Medulla oblongata (tissue), 1 donor: ENCODE results near the gene OGDH.

Experiments used
- DNase-seq: peaks from one replicate; pipeline ENCODE4 v3.0.0-alpha.2; 2015; ENCODE audit errors: extremely low spot score

The OGDH gene

DNA sequence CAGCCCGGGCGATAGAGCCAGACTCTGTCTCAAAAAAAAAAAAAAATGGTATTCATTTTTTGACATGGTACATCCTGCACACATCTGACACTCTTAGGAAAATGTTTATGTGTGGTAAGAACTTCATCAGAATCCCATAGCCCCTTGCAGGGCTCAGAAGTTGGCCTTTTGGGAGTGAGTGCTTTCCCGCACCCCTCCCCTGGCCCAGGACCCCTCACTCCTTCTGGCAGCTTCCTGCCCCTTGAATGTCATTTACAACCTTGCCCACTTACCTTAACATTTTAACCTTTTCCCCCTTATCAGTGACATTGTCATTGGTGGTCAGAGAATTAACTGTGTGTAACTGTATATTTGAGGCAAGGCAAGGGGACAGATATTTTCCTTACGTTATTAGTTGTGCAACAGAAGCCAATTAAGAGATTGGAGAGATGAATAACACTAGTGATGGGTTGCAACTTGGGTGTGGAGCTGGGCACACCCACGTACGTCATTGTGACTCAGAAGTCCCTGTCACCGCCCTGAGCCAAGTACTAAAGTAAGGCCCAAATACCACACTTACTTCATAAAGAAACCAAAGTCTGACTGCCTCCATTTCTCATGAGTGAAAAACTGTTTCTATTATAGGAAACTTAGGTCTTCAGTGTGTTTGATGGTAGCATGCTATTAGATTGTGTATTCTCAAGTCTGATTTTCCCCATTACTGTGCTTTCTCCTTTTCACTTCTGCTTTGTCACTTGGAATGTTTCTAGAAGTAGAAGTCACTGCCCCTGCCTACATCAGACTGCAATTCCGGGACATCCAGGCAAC lies 31.6 kb downstream of the OGDH start:
- peak; percentile 67 for DNase-seq

DNA sequence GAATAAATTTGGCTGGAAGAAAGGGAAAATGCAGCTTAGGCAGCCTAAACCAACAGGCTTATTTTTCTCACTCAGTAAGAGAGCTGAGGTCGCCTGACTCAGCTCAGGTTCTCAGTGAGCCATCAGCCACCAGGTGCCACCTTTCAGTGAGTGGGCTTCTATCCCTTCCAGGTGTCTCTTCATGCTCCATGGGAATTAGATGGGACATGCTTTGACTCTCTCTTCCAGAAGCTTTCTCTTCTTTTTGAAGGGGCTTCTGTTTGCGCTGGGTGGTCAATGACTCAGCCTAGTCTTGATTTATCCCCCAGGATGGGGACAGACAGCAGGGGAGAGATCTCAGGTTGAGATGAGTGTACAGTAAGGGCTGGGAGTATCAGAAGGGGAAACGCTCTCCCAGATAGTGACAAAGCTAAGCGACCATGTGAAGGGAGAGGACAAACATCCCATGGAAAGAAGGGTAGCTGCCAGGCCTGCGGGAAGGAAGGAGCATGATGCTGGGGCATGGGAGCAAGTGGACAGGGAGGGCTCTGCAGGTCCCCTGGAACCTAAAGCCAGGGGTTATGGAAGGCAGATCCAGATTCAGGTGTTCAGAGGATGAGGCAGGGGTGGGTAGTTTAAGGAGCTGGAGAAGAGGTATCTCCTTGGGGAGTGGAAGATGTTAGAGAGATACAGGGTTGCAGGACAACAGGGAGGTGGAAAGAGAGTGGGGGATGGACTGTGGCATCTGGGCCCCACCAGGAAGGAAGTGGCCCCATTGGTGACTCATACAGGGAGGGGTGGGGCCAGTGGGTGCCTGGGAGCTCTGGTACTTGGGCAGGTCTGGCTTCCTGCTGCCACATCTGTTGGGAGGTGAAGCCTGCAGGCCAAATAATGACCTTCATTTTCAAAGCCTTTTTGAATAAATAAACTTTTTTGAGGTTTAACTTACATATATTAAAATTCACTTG lies 32.5 kb downstream of the OGDH start:
- DNase-seq: peak; percentile 32

DNA sequence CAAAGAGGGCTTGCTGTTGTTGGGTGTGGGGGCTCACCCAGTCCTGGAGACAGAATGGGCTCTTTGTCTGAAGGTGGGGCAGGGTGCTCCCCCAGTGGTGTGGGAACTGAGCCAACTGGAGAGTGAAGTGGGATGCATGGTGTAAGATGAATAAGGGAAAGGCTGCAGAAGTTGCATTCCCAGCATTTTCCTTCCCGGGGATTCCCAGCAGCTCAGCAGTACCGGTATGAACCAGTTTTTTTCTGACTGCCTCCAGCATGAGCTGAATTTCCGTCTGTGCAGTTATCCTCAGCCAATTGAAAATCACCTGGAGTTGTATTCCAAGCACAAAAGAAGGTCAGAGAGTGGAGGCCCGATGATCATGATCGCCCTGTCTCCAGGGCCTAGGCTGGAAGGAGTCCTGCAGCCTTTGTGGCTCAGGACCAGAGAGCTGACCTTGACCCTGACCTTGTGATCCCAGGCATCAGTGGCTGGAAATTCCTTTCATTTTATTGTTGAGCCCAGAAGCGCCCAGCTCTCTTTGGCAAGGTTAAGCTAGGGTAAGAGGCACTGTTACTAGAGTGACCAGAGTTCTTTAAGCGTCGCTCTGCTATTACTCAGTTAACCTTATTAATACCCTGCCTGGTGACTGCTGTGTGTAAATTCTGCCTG lies 33.4 kb downstream of the OGDH start:
- peak; percentile 60 for DNase-seq

DNA sequence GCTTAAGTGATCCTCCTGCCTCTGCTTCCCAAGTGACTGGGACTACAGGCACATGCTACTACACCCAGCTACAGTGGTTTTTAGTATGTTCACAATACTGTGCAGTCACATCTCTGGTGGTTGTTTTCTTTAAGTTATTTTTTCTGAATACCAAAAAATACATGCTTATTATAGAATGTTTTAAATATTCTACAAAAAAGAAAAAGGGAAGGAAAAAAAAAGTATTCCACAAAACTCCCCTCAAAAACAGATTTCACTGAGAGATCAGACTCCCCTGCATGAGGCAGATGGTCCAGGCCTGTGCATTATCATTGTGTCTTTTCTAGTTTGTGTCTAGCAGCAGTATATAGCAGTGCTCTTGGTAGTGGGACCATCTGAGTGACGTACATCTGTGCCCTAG lies 36.8 kb downstream of the OGDH start:
- DNase-seq: no peak

DNA sequence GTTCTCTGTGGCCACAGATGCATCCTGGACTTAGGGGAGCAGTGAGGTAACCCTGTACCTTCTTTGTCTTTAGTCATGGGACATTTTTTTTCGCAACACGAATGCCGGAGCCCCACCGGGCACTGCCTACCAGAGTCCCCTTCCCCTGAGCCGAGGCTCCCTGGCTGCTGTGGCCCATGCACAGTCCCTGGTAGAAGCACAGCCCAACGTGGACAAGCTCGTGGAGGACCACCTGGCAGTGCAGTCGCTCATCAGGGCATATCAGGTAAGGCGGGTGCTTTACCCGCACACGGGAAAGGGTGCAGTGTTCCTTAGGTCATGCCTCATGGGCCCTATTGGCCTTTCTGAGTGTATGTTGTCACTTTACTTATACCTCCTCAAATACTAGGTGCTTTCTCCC lies 38.8 kb downstream of the OGDH start:
- no peak for DNase-seq

DNA sequence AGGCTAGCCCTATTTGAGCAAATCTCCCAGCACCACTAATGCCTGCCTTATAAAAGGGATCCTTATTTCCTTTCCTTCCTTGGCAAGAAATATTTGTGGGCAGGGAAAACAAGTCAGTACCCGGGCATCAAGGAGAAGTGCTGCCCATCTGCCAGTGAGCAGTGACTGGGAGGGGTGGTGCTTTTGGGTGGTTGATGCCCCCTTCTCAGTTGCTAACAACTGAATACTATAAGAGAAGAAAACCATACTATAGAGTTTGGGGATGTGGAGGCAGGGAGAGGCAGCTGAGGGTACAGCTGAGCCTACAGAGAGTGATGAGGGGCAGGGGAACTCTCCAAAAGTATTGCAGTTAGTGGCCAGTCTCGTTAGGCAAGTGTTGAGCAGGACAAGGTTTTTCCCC lies 39.3 kb downstream of the OGDH start:
- DNase-seq: no peak

DNA sequence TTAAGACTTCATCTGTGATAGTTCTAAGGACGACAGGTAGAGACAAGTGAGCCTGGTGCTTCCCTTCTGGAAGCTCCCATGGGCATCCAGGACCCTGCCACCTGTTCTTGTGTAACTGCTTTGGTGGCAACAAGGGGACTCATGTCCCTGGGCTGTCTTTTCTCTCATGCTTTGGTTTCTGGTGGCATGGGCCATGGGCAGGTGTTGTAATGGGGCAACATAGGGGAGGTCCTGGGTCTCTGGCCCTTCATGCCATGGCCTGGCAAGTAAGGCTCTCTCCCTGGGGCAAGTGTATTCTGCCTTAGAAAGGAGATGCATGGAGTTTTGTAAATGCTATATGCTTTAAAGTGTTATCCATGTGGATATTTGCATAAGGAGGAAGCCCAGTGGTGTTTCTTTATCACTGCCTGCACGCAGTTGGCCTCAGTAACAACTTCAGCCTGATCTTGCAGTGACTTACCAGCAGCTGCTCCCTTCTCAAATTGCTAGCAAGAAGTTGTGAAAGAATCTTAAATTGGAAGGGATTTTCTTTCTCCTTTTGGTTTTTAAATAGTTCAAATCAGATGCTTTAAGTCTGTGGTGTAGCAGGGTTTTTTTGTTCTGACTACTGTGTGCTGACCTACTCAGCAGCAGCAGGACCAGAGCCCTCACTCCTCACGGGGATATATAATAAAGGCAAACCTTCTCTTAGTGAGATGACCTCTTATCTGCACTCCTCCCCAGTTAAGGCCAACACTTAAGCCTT lies 39.9 kb downstream of the OGDH start:
- no peak for DNase-seq

DNA sequence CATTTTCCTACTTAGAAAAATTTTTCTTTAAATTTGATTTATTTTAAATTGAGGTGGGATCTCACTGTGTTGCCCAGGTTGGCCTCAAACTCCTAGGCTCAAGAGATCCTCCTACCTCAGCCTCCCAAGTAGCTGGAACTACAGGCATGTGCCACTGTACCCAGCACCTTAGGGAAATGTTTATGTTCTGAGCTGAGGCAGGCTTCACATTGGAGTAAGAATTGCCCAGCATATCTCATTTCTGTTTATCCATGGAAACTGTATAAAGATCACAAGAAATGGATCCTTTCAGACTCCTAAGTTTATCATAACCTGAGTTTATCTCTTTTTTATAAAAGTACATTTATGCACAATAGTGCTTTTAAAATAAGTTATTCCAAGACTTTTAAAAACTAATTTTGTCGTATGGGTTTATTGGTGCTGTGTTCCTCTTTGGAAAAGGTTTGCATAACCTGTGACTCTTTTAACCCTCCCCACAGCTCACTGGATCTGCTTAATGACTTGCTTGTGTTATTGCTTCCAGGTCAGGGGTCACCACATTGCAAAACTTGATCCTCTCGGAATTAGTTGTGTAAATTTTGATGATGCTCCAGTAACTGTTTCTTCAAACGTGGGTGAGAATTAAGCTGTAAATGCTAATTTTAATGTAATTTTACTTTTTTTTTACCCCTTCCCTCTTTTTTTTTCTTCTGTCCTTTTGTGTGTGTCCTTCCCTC lies 40.7 kb downstream of the OGDH start:
- DNase-seq: no peak

DNA sequence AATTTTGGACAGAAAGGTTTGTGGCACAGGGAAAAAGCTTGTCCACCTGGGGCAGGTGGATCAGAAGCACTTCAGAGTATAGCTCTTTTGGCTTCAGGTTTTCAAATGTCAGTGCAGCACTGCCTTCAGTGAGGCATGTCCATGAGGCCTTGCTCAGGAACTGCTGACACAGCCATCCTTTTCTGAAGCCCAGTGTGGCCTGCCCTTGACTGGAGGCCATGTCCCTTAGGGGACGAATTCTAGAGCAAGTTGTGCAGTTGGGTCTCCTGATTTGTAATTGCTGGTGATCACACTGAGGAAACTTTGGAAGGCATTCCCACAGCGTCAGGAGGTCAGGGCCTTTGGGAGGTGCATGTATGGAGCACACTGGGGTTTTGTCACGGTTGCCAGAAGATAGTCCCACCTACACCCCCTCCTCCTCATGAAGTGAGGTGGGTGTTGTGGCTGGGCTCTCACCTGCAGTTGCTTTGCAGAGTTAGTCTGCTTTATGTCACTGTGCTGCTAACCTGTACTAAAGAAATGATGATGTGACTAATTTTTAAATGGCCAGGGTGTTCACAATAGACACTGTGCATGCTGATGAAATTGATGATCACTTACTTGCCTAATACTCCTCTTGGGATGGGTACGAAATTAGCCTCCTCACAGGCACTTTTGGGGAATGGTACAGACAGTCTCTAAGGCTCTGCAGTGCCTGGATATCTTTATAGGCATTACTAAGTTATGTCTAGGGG lies 41.7 kb downstream of the OGDH start:
- no peak for DNase-seq

DNA sequence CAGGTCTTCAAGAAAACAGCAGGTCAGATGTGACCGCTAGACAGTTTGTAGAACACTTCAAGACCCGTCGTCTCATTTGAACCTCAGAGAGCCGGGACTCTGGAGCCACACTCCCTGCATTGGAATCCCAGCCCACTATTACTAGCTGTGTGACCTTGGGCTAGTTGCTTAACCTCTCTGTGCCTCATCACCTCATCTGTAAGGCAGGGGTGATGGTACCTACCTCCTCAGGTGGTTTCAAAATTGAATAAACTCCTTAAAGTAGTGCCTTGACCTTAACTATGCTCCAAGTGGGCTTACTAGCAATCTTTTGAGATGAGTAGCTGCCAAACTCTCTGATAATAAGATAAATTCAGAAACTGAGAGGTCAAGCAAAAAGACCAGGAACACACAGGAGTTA lies 43.8 kb downstream of the OGDH start:
- no peak for DNase-seq

DNA sequence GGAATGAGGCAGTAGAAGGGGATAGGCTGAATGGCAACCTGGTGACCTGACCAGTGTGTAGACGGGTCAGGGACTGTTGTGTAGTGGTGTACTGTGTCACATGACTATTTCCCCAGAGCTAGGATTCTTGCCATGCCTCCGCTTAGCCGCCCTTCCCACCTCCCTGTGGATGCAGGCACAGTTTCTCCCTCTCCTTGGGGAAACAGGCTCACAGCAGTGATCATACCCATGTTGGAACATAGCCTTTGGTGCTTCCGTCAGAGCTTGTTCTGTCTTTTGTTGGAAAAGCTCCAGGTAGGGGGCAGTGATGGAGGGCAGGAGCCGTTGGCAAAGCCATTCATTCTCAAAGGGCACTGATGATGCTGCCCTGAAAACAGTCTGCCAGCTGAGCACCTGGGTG lies 44.3 kb downstream of the OGDH start:
- DNase-seq: peak; percentile 48

DNA sequence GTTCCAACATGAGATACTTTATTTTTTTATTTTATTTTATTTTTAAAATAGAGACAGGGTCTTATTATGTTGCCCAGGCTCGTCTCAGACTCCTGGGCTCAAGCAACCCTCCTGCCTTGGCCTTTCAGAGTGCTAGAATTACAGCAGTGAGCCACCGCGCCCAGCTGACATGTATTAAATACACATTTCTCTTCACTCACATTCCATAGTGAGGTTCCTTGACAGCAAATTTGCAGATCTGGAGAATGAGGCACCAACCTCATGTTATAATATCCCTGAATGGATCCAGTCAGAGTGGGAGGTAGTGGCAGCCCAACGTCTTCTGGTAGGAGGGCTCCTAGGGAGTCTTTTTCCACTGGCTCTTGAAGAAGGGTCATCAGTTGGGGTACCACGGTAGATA lies 46.1 kb downstream of the OGDH start:
- no peak for DNase-seq

DNA sequence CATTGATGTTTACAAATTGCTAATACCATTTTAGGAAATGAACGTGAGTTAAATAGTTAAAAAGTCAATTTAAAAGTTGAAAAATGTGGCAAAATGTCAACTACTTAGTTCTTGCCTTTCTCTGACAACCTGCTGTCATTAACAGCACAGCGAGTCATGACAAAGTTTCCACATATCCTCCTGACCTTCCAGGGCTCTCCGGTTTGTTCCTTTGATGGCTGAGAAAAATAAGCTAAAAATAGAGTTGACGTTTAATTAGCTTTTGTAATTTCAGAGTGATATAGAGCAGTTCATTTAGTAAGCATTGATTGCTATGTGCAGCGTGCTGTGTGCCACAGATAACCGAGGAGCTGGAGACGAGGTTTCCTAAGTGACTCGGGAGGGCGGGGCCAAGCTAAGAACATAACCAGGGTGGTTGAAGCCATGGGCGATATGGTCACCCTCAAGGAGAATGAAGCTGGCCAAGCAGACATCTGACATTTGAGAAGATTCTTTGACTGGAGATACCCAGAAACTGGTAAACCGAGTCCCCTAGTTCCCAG lies 47.9 kb downstream of the OGDH start:
- DNase-seq: no peak

DNA sequence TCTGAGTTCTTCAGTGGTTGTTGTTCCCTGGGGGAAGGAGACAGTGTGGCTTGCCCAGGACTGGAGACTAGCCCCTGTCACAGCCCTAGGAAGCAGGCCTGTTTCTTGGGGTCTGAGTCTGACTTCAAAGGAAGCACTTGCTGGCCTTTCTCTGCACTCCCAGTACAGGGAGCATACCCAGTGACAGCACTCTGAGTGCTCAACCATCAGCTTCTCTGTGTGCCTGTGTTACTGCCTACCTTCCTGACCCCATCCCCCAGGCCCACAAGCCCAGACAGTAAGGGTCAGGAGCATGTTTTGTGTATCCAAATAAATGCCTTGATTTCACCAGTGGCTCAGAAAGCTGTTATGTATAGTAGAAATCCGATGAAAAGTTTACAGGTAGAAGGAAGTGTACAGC lies 48.9 kb downstream of the OGDH start:
- no peak for DNase-seq

DNA sequence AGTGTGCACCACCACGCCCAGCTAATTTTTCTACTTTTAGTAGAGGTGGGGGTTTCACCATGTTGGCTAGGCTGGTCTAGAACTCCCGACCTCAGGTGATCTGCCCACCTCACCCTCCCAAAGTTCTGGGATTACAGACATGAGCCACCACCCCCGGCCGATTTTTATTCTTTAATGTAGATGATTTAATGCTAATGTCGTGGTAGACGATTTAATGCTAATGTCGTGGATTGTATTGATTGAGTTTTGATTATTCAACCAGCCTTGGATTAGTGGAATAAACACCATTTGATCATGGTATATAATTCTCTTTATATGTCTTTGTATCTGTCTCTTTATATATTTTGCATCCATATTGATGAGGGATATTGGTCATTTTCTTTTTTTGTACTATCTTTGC lies 52.6 kb downstream of the OGDH start:
- DNase-seq: no peak

DNA sequence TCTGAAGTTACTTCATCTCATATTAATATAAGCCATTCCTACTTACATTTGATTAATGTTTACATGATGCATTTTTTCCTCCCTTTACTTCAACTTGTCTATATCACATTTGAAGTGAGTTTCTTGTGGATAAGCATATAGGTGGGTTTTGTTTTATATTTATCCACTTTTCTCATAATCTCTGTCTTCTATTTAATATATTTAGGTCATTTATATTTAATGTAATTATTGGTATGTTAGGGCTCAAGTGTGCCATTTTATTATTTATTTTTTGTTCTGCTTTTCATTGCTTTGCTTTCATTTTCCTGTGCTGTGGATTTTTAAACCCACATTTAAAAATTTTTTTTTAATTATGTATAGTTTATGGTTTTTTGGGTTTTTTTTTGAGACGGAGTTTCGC lies 54.8 kb downstream of the OGDH start:
- DNase-seq: no peak

DNA sequence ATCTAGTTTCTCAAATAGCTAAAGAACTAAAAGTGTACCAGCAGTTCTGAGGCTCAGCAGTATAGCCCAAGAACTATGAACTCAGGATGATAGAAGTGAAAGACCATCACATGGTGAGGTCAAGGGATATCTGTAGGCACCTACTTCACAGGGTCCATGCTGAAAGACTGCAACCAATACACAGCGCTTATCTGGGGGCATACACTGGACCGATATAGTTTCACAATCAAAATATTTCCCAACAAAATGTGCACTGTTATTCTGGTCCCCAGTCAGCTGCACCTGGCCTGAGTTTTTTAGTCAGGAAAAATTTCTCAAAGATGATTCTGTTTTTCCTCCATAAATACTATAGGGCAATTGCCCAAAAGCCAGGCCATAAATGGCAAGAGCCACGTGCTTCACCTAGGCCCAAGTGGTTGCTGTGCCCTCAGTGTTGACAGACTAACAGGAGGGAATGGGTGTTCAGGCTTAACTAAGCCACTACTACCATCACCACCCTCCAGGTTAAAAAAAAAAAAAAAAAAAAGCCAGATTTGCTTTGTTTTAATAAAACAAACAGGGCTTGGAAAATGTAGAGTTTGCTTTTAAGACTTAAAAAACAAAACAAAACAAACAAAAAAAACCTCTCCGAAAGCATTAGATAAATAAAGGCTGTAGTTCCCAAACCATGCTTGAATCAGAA lies 58.5 kb downstream of the OGDH start:
- no peak for DNase-seq

DNA sequence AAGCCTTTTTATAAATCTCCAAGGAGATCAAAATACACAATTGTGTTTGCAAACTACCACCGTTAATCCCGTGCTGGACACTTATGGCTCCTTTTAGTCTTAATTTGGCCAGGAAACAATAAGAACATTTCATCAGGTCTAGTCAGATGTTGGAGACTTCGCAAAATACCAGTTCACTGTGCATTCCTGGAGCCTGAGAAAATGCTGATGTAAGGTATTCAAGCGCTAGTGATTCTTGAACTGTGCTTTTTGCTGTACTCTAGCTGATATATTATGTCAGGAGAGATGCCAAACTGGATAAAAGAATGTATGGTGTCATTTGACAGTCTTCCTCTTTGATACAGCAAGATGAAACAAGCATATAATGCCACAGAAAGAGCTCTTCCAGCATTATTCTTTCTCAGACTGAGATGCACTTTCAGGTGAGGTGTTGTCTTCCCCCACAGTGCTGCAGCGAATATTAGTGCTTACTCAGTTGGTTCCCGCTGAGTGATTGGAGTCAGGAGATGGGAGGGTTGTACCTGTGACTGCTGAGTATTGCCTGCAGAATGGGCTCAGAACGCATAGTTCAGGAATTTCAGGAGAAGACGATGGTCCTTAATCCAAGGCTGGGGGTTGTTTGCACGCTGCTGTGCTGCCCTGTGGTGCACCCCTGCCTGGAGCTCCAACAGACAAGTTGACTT lies 59.2 kb downstream of the OGDH start:
- DNase-seq: no peak

DNA sequence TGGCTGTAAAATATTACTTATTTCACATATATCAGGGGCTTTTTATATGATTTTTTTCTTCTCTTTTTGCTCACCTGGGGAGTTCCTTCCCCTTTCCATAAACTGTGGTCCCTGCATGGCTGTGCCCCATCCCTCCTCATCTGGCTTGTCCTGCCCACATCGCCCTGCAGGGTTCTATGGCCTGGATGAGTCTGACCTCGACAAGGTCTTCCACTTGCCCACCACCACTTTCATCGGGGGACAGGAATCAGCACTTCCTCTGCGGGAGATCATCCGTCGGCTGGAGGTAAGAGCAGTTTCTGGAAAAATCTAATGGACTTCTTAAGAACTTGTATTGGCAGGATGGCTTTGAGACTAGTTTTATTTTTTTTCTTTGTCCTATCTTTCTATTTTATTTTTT lies 60.1 kb downstream of the OGDH start:
- DNase-seq: no peak
